OCI-LY7 (cell line): ENCODE results near the gene NEDD8. TPM values are rescaled to one million over a fixed set of nuclear protein-coding genes. Genes with fewer than 3 reads are reported as not detected.
A peak's percentile ranks its signal among the peaks of the same experiment; 100 is the strongest.

Experiments
- BruUV-seq: library from RNA; stranded (reverse); fragments of 400-500 nt; replicated peaks from 2 replicates; lab custom pipeline; 2021; lab: Mats Ljungman, UMichigan
- CTCF ChIA-PET: fragments of 300-600 bp; sonication (Branson Sonifier 250); formaldehyde crosslinking; loops from one replicate; lab custom pipeline; 2022; ENCODE audit warnings: antibody characterized with exemption; ENCODE audit not compliant: unreplicated experiment; lab: Charles Lee
- POLR2A ChIA-PET: fragments of 300-600 bp; sonication (Branson Sonifier 250); formaldehyde crosslinking; loops from one replicate; lab custom pipeline; 2022; ENCODE audit warnings: antibody characterized with exemption; lab: Charles Lee
- DNase-seq: peaks from one replicate; pipeline ENCODE4 v3.0.0-alpha.2; 2015; ENCODE audit warnings: low spot score
- H2AFZ ChIP-seq: fragments of 200-600 bp; sonication (generic), shearing (Covaris generic); 2 replicates; pipeline ENCODE4 v1.6.1; 2014; ENCODE audit warnings: mild to moderate bottlenecking, antibody characterized with exemption, low read length, moderate library complexity
- H3K27ac ChIP-seq: fragments of 200-600 bp; sonication (generic); 2 replicates; pipeline ENCODE4 v1.5.1; 2014; ENCODE audit warnings: mixed run types, low read depth, mild to moderate bottlenecking, moderate library complexity, low read length, inconsistent platforms; ENCODE audit not compliant: poor library complexity, severe bottlenecking
- H3K36me3 ChIP-seq: fragments of 200-600 bp; sonication (generic); 2 replicates; pipeline ENCODE4 v1.6.1; 2014; ENCODE audit warnings: mild to moderate bottlenecking, antibody characterized with exemption, low read length, moderate library complexity, mixed read lengths; ENCODE audit not compliant: insufficient read depth
- H3K4me1 ChIP-seq: fragments of 200-600 bp; sonication (generic); 2 replicates; pipeline ENCODE4 v1.5.1; 2014; ENCODE audit warnings: mild to moderate bottlenecking, low read length; ENCODE audit not compliant: insufficient read depth, poor library complexity, severe bottlenecking
- H3K4me2 ChIP-seq: fragments of 200-600 bp; sonication (generic); 2 replicates; pipeline ENCODE4 v1.6.1; 2014; ENCODE audit warnings: mild to moderate bottlenecking, low read length
- H3K4me3 ChIP-seq: fragments of 200-600 bp; sonication (generic); 2 replicates; pipeline ENCODE4 v1.5.1; 2014; ENCODE audit warnings: mild to moderate bottlenecking, low read depth, low read length; ENCODE audit not compliant: poor library complexity, severe bottlenecking
- H3K79me2 ChIP-seq: fragments of 200-600 bp; sonication (generic); 2 replicates; pipeline ENCODE4 v1.6.1; 2016; ENCODE audit warnings: low read depth, mild to moderate bottlenecking, low read length, moderate library complexity, mixed read lengths; ENCODE audit not compliant: insufficient read depth
- H3K9me2 ChIP-seq: fragments of 200-600 bp; sonication (generic); 2 replicates; pipeline ENCODE4 v1.6.1; 2016; ENCODE audit warnings: mild to moderate bottlenecking, low read length, mixed read lengths; ENCODE audit not compliant: insufficient read depth
- H3K9me3 ChIP-seq: fragments of 200-600 bp; sonication (generic); 2 replicates; pipeline ENCODE4 v1.6.1; 2014; ENCODE audit warnings: mild to moderate bottlenecking, mixed run types, low read length, mixed read lengths
- H4K20me1 ChIP-seq: fragments of 200-600 bp; sonication (generic); 2 replicates; pipeline ENCODE4 v1.6.1; 2014; ENCODE audit warnings: mild to moderate bottlenecking, antibody characterized with exemption, low read length, moderate library complexity, mixed read lengths; ENCODE audit not compliant: insufficient read depth
- CTCF ChIP-seq: fragments of 200-600 bp; sonication (generic); conservative IDR thresholded peaks from 2 replicates; pipeline ENCODE4 v1.5.1; 2014; ENCODE audit warnings: mild to moderate bottlenecking, antibody characterized with exemption, low read length, moderate library complexity, mixed read lengths
- EZH2phosphoT487 ChIP-seq: fragments of 200-600 bp; sonication (generic); IDR thresholded peaks from 2 replicates; pipeline ENCODE4 v1.6.1; 2018; ENCODE audit warnings: low read depth, borderline replicate concordance, mild to moderate bottlenecking, mixed run types, antibody characterized with exemption, low read length, moderate library complexity, mixed read lengths
- intact Hi-C: fragments of 100-400 bp; cut with micrococcal nuclease; formaldehyde crosslinking; loops from one replicate; pipeline ENCODE4 v1.10.0; 2022; ENCODE audit not compliant: unreplicated experiment
- total RNA-seq, 2 experiments: library from RNA; depleted of rRNA in 1 of 2; stranded (reverse); fragments of >200 nt in 1 of 2; shearing (Covaris generic) in 1 of 2; gene quantifications; 2 replicates each; pipeline ENCODE4 v1.2.3, GENCODE V29; 2014 to 2022

The NEDD8 gene
- total RNA-seq, 2 experiments from 2014 or later, result 167 to 174 TPM

- Histone ChIP-seq H3K4me3 (no peak overlapping the region), H3K36me3 (peaks cover 51% of the 10 kb centered on the region), H3K27ac (no peak overlapping the region), H3K9me3 (peaks cover 11% of the 10 kb centered on the region; the same call in 1 of the 2 replicates), H3K4me1 (peaks cover 25% of the 10 kb centered on the region), H3K9me2 (no peaks in the 10 kb centered on the region), H4K20me1 (no peaks in the 10 kb centered on the region), H2AFZ (no peak overlapping the region), H3K79me2 (peaks cover 17% of the 10 kb centered on the region; the same call in 1 of the 2 replicates), H3K4me2 (no peak overlapping the region)
- DNase-seq, result no peak
- no TSS peak for BruUV-seq
- no peak for TF ChIP-seq CTCF
- TF ChIP-seq EZH2phosphoT487, result no peak
- CTCF ChIA-PET, result no interaction called here
- POLR2A ChIA-PET, result interaction anchor here (0.7 kb wide), 2 partner anchors 102 to 136 kb away, joined by 3 to 6 read pairs; no protein-coding TSS in a partner anchor
- intact Hi-C loops, result loop anchor here (5.0 kb wide), 1 partner anchor 168 kb away; the partner anchor contains the start of gene NFATC4
These were observed 33.2 kb downstream of the NEDD8 start for GRCh38 chr14:24198814-24199524.

- intact Hi-C loops, result loop anchor here (5.0 kb wide), 1 partner anchor 170 kb away; the partner anchor contains the start of gene NFATC4
- ChIA-PET POLR2A (interaction anchor here (0.7 to 2.1 kb wide), 4 partner anchors 13 to 56 kb away, joined by 3 to 18 read pairs (median 4); partner anchors contain the start of genes CHMP4A and EMC9), CTCF (interaction anchor here (0.5 kb wide), 1 partner anchor 61 kb away, joined by 4 read pairs; the partner anchor contains the start of gene PSME1)
- peaks cover 17% of the 10 kb centered on the region; the same call in 1 of the 2 replicates for H3K79me2 ChIP-seq
- BruUV-seq, result no TSS peak
- peak overlapping the region; percentile 75 for H3K4me3 ChIP-seq
- H2AFZ ChIP-seq, result peak overlapping the region; percentile 35; the same call in 1 of the 2 replicates
- no peaks in the 10 kb centered on the region for H3K9me2 ChIP-seq
- H3K4me2 ChIP-seq, result peak overlapping the region; percentile 91
- peaks cover 47% of the 10 kb centered on the region for H3K36me3 ChIP-seq
- peak; percentile 46 for DNase-seq
- peaks cover 26% of the 10 kb centered on the region for H3K4me1 ChIP-seq
- 0 out of 2 replicates have a peak, but pooled peaks cover 7% of the 10 kb centered on the region for H3K9me3 ChIP-seq
- TF ChIP-seq EZH2phosphoT487, result no peak
- TF ChIP-seq CTCF, result no peak
- peak overlapping the region; percentile 86 for H3K27ac ChIP-seq
- H4K20me1 ChIP-seq, result no peaks in the 10 kb centered on the region
These were observed 35.1 kb downstream of the NEDD8 start for GRCh38 chr14:24197056-24197450.
